Kidney glomerular epithelial cell (primary cell): Measurements from ENCODE around the gene ME1.
"Not testable (repeated sequence)": the region's sequence is repeated elsewhere in the genome, so short reads cannot be mapped to it uniquely, and the experiment has no call there.

ENCODE experiments used
- DNase-seq: peaks from one replicate; lab custom pipeline; 2025; lab: John Stamatoyannopoulos, UW

ME1 gene

GRCh38 chr6:83352424-83353061 lies 78.3 kb downstream of the ME1 start:
- DNase-seq = no peak

- no peak for DNase-seq
Measured at GRCh38 chr6:83343121-83343520, 87.7 kb downstream of the ME1 start.

- no peak for DNase-seq
Measured at GRCh38 chr6:83341765-83342164, 89.1 kb downstream of the ME1 start.

GRCh38 chr6:83333916-83334315 lies 96.9 kb downstream of the ME1 start:
- not testable (repeated sequence) for DNase-seq

DNA sequence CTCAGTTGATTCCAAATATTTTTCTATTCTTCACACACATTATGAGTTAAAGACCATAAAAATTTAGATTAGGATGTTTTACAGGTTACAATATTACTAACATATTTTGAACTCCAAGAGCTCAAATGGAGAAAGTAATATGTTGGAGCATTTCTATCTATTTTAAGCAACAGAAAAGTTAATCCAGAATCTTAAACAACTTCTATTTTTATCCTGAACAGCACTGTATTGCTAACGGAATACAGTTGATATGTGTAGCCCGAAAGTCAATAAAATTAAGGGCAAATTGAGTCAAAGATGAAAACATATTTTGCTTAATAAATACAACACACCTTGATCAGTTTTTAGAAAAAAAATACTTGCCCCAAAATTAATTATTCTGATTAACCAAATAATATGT lies 97.4 kb downstream of the ME1 start:
- DNase-seq = no peak

DNA sequence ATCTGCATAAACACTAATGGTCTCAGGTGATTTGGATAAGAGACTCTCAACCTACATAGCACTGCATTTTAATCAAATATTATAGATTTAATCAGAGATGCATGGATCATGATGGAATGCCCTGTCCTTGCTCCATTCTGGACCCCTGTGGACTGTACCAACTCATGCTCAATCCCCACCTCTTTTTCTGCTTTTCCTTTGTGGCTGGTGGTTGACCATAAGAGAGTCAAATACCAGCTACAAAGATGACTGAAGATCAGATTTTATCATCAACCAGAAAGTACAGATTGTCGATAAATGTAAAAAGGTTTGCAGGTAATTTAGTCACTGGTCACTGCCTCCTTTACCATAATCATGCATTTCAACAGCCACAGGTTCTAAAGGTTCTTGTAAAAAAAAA lies 116.2 kb downstream of the ME1 start:
- no peak for DNase-seq

DNA sequence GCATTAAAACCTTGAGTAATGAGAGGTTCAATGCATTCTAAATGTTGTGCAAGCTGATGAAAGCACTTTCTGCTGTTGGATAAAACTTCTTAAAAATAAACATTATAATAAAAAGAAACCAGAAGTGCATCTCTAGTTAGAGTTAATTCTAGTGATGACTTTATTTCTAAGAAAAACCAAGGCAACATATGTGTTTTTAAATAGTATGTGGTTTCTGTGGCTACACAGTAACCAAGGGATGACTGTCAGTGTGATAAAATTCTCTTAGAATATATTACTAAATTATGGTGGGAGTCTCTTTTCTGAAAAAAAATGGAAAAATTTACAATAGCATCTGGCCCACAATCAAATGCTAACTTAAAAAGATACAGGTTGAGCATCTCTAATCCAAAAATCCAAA lies 117.0 kb downstream of the ME1 start:
- no peak for DNase-seq

DNA sequence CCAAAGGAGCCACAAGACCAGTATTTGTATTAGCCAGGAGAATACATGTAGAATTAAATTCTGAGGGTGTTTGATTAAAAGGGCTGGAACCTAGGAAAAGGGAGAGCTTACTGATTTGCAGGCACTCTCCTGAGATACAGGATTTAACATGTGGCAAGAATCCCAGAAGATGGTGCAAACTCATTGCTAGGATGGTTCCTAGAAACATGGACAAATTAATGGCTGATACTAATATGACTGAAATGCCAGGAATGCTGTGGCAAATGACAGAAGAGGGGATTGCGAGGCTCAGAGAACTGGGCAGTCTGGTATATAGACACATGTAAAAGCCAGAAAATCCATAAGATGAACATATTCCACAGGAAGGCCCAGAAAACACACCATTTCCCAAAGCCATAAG lies 119.6 kb downstream of the ME1 start:
- DNase-seq = no peak

DNA sequence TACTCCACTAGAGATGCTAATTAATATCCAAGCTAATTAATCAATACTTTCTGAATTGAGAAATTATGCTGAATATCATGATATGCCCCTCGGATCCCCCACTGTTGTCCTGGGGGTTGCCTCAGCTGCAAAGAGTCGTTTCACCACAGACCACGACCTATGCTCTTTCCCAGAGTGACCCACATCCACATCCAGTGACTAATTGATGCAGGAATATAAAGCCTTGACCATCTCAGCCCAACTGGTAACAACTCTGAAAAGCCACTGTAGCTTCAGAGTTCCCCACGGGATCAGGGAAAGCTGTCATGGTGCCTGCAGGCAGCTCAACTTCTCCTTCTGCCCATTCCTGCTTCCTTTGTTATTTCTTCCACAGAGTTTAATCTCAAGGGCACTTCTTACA lies 120.8 kb downstream of the ME1 start:
- no peak for DNase-seq

DNA sequence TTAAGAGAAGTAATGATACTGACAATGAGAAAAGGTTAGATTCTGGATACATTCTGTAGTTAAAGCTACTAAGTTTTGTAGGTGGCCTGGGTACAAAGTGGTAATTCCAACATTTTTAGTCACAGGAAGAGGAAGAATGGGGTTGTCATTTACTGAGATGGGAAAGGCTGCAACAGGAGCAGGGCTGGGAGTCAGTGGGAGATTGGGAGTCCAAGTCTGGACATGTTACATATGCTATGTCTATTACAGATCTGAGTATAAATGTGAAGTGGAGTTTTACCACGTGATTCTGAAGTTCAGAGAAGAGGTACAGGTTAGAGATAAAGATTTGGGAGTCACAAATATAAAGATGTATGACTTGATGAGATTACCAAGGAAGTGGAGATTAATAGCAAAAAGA lies 121.5 kb downstream of the ME1 start:
- no peak for DNase-seq

DNA sequence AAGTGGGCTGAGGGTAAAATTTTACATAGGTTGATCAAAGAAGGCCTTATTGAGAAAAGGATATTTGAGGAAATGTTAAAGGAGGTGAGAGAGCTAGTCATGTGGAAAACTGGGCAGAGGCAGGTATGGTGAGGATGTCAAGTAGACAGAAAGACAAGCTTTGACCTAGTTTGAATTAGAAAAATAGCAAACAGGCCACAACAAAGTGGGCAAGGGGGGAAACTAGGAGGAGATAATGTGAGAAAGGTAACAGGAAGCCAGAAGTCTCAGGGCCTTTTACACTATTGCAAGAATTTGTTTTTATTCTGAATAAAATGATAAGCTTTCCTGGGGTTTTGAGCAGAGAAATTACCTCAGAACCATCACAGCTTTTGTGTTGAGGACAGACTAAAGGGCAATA lies 122.0 kb downstream of the ME1 start:
- no peak for DNase-seq

GRCh38 chr6:83307849-83308248 lies 123.0 kb downstream of the ME1 start:
- no peak for DNase-seq

DNA sequence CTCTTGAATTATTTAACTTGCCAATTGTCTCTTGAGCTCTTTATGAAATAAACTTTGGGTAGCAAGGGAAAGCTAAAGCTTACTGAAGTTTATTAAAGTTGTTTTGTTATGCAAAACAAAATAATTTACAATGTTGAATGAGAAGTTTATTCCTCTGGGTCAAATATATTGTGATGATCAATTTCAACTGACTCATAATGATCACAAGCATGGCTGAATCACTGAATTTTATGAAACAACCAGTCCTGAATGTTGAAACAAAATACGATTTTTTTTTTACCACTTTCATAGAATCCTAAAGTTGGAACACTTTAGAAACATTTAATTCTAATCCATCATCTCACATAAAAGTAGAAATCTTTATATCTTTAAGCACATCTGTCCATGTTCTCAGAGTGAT lies 127.4 kb downstream of the ME1 start:
- DNase-seq = no peak

- DNase-seq = no peak
Measured at GRCh38 chr6:83294676-83295075, 136.2 kb downstream of the ME1 start.

- no peak for DNase-seq
Measured at GRCh38 chr6:83292900-83293843, 137.7 kb downstream of the ME1 start.

GRCh38 chr6:83287298-83287697 lies 143.6 kb downstream of the ME1 start:
- DNase-seq = not testable (repeated sequence)

- no peak for DNase-seq
Measured at GRCh38 chr6:83285917-83286316, 144.9 kb downstream of the ME1 start.

- DNase-seq = no peak
Measured at GRCh38 chr6:83273596-83273995, 157.3 kb downstream of the ME1 start.

DNA sequence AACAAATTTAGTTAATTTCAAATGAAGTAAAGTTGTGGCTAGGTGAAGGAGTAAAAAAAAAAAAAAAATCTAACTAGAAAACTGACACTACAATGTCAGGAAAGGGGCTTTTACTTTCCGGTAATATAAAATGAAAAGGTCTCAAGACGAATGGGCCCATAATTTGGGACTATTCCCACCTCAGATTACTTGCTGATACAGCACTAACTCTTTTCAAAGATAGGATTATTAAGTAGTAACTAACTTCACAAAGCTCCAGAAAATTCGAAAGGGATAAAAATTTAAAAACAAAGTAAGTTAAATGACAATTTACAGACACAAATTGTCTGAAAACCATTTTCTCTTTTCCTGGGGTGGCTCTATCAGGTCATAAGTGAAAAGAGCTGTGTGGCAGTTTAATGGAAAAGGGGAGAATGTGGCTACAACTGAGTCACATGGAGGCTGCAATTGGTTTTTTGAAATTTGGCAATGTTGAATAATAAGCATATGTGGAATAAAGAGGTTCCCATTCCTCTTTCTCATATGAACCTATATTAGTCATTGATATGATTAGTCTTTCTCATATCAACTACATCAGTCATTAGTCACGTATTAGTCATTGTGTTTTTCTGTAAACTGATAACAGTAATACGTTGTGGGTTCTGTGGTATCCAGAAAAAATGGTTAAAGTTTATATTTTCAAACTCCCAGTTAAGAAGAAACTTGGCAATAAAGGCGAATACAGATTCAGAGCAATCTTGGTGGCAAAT lies 159.7 kb downstream of the ME1 start:
- no peak for DNase-seq

DNA sequence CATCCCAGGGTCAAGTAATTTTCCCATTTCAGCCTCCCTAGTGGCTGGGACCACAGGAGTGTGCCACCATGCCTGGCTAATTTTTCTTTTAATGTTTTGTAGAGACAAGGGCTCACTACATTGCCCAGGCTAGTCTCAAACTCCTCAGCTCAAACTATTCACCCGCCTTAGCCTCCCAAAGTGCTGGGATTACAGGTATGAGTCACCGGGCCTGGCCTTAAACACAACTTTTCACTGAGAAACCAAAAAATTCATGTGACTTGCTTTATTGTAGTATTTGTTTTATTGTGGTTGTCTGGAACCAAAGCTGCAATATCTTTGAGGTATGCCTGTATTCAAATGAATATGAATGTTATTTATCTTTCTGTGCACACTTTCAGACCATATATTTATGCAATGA lies 165.5 kb downstream of the ME1 start:
- DNase-seq = no peak

- DNase-seq = no peak
Measured at GRCh38 chr6:83260577-83260976, 170.3 kb downstream of the ME1 start.

DNA sequence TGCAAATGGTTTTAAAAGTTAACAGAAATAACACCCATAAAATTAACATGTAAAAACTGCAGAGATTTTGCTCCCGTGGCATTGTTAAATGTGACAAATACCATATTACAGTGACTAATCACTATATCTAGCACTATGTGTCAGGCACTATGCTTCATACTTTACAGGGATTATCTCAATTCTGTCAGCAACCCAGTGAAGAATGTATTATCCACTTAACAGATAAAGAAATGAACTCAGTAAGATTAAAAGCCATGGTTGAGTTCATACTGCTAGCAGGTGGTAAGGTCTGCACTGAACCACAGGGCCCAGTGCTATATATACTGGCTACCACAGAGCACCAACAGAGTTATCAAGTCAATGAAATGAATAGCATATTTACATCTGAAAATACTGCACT lies 172.3 kb downstream of the ME1 start:
- no peak for DNase-seq

GRCh38 chr6:83257791-83258190 lies 173.1 kb downstream of the ME1 start:
- DNase-seq = no peak
